Prostate gland (tissue), 2 donors: ENCODE results near the gene PKNOX2. TPM values are rescaled to one million over a fixed set of nuclear protein-coding genes. Genes with fewer than 3 reads are reported as not detected.

Source experiments
- DNase-seq: peaks from one replicate; pipeline ENCODE4 v3.0.0-alpha.2; 2019; ENCODE audit warnings: low spot score
- H3K27ac ChIP-seq, 2 donors: fragments of 200-600 bp; sonication (generic); 2 replicates each; pipeline ENCODE4 v1.5.1; 2017 to 2019
- H3K27me3 ChIP-seq: fragments of 200-600 bp; sonication (generic); replicated peaks from 2 replicates; pipeline ENCODE4 v1.5.1; 2019; ENCODE audit not compliant: insufficient read depth
- H3K36me3 ChIP-seq, 2 donors: fragments of 200-600 bp; sonication (generic); 1 replicate in 1 of 2; 2 replicates in 1 of 2; pipeline versions ENCODE4 v1.5.1 to v1.8.1; 2017 to 2019
- H3K4me1 ChIP-seq: fragments of 200-600 bp; sonication (generic); replicated peaks from 2 replicates; pipeline ENCODE4 v1.5.1; 2019
- H3K4me3 ChIP-seq, 2 donors: fragments of 200-600 bp; sonication (generic); 2 replicates each; pipeline ENCODE4 v1.5.1; 2017 to 2019
- H3K9me3 ChIP-seq: fragments of 200-600 bp; sonication (generic); 2 replicates; pipeline ENCODE4 v1.5.1; 2017
- CTCF ChIP-seq, 4 experiments: fragments of 200-600 bp in 2 of 4; fragments of 450-650 bp in 2 of 4; sonication (generic) in 2 of 4; IDR thresholded peaks; 1 replicate in 3 of 4; 2 replicates in 1 of 4; pipeline ENCODE4 v1.5.1; 2016 to 2019; ENCODE audit warnings: antibody characterized with exemption in 4 of 4, mild to moderate bottlenecking in 2 of 4, moderate library complexity in 2 of 4
- POLR2A ChIP-seq: fragments of 450-650 bp; IDR thresholded peaks from one replicate; pipeline ENCODE4 v1.6.1; 2016; ENCODE audit warnings: antibody characterized with exemption, mild to moderate bottlenecking
- POLR2AphosphoS5 ChIP-seq: sonication (generic); formaldehyde crosslinking; IDR thresholded peaks from one replicate; pipeline ENCODE4 v1.6.1; 2017; ENCODE audit warnings: antibody characterized with exemption
- WGBS: methylation state at CpG from one replicate; pipeline ENCODE4 v1.1.5; 2018; 5-methylcytosine and 5-hydroxymethylcytosine counted together
- intact Hi-C: fragments of 100-400 bp; cut with DNase I; formaldehyde crosslinking; loops from one replicate; pipeline ENCODE4 v1.14.2; 2022
- total RNA-seq, 2 donors: library from RNA; depleted of rRNA; stranded (reverse); fragments of >200 nt; gene quantifications; one replicate each; pipeline ENCODE4 v1.1.0, GENCODE V29; 2016

The PKNOX2 gene
- total RNA-seq, 2 donors from 2014 or later: 12.3 to 14.7 TPM

- Histone ChIP-seq H3K9me3 (no peaks in the 10 kb centered on the region), H3K4me3 (no peak overlapping the region), H3K4me1 (no peaks in the 10 kb centered on the region), H3K27ac (no peak overlapping the region), H3K27me3 (no peaks in the 10 kb centered on the region), H3K36me3 (no peaks in the 10 kb centered on the region)
- 60% methylated on average over 2 of the region's 2 CpGs for WGBS
- DNase-seq: no peak
- intact Hi-C loops: no loop called here
- TF ChIP-seq CTCF (IDR thresholded peaks at IDR 0.05) (no peak), POLR2AphosphoS5 (no peak), POLR2A (no peak)
Observed at GRCh38 chr11:125226031-125226430, 61.5 kb downstream of the PKNOX2 start.

- Histone ChIP-seq H3K27me3 (no peaks in the 10 kb centered on the region), H3K4me1 (no peaks in the 10 kb centered on the region), H3K4me3 (no peak overlapping the region), H3K27ac (no peak overlapping the region), H3K36me3 (no peaks in the 10 kb centered on the region), H3K9me3 (no peaks in the 10 kb centered on the region)
- intact Hi-C loops: no loop called here
- TF ChIP-seq CTCF (IDR thresholded peaks at IDR 0.05) (no peak), POLR2AphosphoS5 (no peak), POLR2A (no peak)
- DNase-seq: no peak
- 80% methylated on average over 4 of the region's 4 CpGs for WGBS
Observed at GRCh38 chr11:125226706-125227105, 62.2 kb downstream of the PKNOX2 start.

- Histone ChIP-seq H3K36me3 (no peaks in the 10 kb centered on the region), H3K9me3 (no peaks in the 10 kb centered on the region), H3K27ac (no peak overlapping the region), H3K4me3 (no peak overlapping the region), H3K27me3 (no peaks in the 10 kb centered on the region), H3K4me1 (no peaks in the 10 kb centered on the region)
- no peak for DNase-seq
- intact Hi-C loops: no loop called here
- TF ChIP-seq POLR2AphosphoS5 (no peak), CTCF (IDR thresholded peaks at IDR 0.05) (no peak), POLR2A (no peak)
- WGBS: 94% methylated on average over 5 of the region's 5 CpGs
Observed at GRCh38 chr11:125227151-125227550, 62.6 kb downstream of the PKNOX2 start.

- 78% methylated on average over 4 of the region's 4 CpGs for WGBS
Observed at GRCh38 chr11:125228445-125228844, 63.9 kb downstream of the PKNOX2 start.

More at GRCh38 chr11:125228445-125228844, 63.9 kb downstream of the PKNOX2 start:
- H3K4me3 ChIP-seq: no peak overlapping the region
- no peak overlapping the region for H3K27ac ChIP-seq
- no peak for DNase-seq
- no peaks in the 10 kb centered on the region for H3K27me3 ChIP-seq
- intact Hi-C loops: no loop called here
- no peaks in the 10 kb centered on the region for H3K4me1 ChIP-seq
- H3K9me3 ChIP-seq: no peaks in the 10 kb centered on the region
- no peaks in the 10 kb centered on the region for H3K36me3 ChIP-seq
- TF ChIP-seq POLR2AphosphoS5 (no peak), CTCF (IDR thresholded peaks at IDR 0.05) (no peak), POLR2A (no peak)
